Breast epithelium (tissue), 3 donors: ENCODE measurements around the gene UBE2N.

Experiments used
- CTCF ChIP-seq, 3 donors: fragments of 450-650 bp; IDR thresholded peaks; one replicate each; pipeline ENCODE4 v1.5.1; 2016 to 2017; ENCODE audit warnings: antibody characterized with exemption in 3 of 3, mild to moderate bottlenecking in 3 of 3, moderate library complexity in 3 of 3
- POLR2A ChIP-seq: fragments of 450-650 bp; IDR thresholded peaks from one replicate; pipeline ENCODE4 v1.6.1; 2016; ENCODE audit warnings: antibody characterized with exemption, mild to moderate bottlenecking, moderate library complexity
- POLR2AphosphoS5 ChIP-seq, 3 donors: sonication (generic); formaldehyde crosslinking; IDR thresholded peaks; one replicate each; pipeline ENCODE4 v1.6.1; 2017; ENCODE audit warnings: antibody characterized with exemption in 3 of 3

DNA sequence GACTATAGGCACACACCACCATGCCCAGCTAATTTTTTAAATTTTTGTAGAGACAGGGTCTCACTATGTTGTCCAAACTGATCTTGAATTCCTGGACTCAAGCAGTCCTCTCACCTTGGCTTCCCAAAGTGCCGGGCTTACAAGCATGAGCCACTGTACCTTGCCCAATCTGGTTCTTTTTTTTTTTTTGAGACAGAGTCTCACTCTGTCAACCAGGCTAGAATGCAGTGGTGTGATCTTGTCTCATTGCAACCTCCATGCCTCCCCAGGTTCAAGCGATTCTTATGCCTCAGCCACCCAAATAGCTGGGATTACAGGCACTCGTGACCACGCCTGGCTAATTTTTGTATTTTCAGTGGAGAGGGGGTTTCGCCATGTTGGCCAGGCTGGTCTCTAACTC lies 41.0 kb upstream of the UBE2N start:
- TF ChIP-seq POLR2A (no peak), CTCF (IDR thresholded peaks at IDR 0.05) (no peak), POLR2AphosphoS5 (IDR thresholded peaks at IDR 0.05) (no peak)
